GM12878 (cell line): ENCODE data around the gene PRKN.

Experiments
- EGR1 ChIP-seq, 2 experiments: IDR thresholded peaks; 1 replicate in 1 of 2; 2 replicates in 1 of 2; pipeline ENCODE4 v1.6.1; 2011 to 2012; ENCODE audit warnings: low read depth in 2 of 2, low read length in 2 of 2, borderline replicate concordance in 1 of 2, mild to moderate bottlenecking in 1 of 2, moderate library complexity in 1 of 2
- FOS ChIP-seq: IDR thresholded peaks from 3 replicates; pipeline ENCODE4 v1.6.1; 2011; ENCODE audit warnings: borderline replicate concordance; ENCODE audit not compliant: insufficient read length; ENCODE audit errors: extremely low read depth
- NR2C2 ChIP-seq: IDR thresholded peaks from 2 replicates; pipeline ENCODE4 v1.6.1; 2011; ENCODE audit warnings: borderline replicate concordance, low read depth; ENCODE audit not compliant: control insufficient read depth, insufficient read length
- PAX8 ChIP-seq: fragments of 450-650 bp; IDR thresholded peaks from 2 replicates; pipeline ENCODE4 v1.6.1; 2017; ENCODE audit warnings: mild to moderate bottlenecking, moderate library complexity
- POLR2A ChIP-seq: IDR thresholded peaks from 2 replicates; pipeline ENCODE4 v1.6.1; 2011; ENCODE audit warnings: low read depth, mild to moderate bottlenecking, low read length
- POLR2AphosphoS5 ChIP-seq: IDR thresholded peaks from 2 replicates; pipeline ENCODE4 v1.6.1; 2011; ENCODE audit warnings: mild to moderate bottlenecking, low read length, inconsistent platforms
- ZNF207 ChIP-seq: fragments of 450-650 bp; IDR thresholded peaks from 2 replicates; pipeline ENCODE4 v1.6.1; 2014; ENCODE audit warnings: antibody characterized with exemption, mild to moderate bottlenecking, borderline replicate concordance
- ZNF274 ChIP-seq: IDR thresholded peaks from one replicate; pipeline ENCODE4 v1.8.0; 2011; ENCODE audit not compliant: insufficient read length, insufficient read depth
- TF ChIP-seq, protein P1 (sequence below): IDR thresholded peaks from 2 replicates; pipeline ENCODE4 v1.6.1; 2011; ENCODE audit warnings: low read depth, mild to moderate bottlenecking, low read length, moderate library complexity, borderline replicate concordance; ENCODE audit errors: extremely low read depth
- TF ChIP-seq, protein P2 (sequence below): fragments of 450-650 bp; IDR thresholded peaks from 2 replicates; pipeline ENCODE4 v1.6.1; 2017; ENCODE audit warnings: mild to moderate bottlenecking, low read depth, inconsistent platforms; ENCODE audit not compliant: poor library complexity, severe bottlenecking
- TF ChIP-seq, protein P3 (sequence below): IDR thresholded peaks from 2 replicates; pipeline ENCODE4 v1.6.1; 2012; ENCODE audit warnings: low read depth, low read length, improper control_type of control experiment
- TF ChIP-seq, protein P4 (sequence below): fragments of 450-650 bp; formaldehyde crosslinking; IDR thresholded peaks from 2 replicates; pipeline ENCODE4 v1.4.0; 2020; ENCODE audit warnings: mild to moderate bottlenecking, moderate library complexity
- TF ChIP-seq, protein P5 (sequence below), 3 experiments: IDR thresholded peaks in 2 of 3; conservative IDR thresholded peaks in 1 of 3; 2 replicates each; pipeline ENCODE4 v1.5.1; 2011; ENCODE audit warnings: low read depth in 3 of 3, low read length in 3 of 3, mild to moderate bottlenecking in 3 of 3, control low read depth in 2 of 3, moderate library complexity in 2 of 3, inconsistent platforms in 1 of 3, mixed read lengths in 1 of 3; ENCODE audit not compliant: control insufficient read depth in 2 of 3, insufficient read depth in 1 of 3; ENCODE audit errors: extremely low read depth in 1 of 3

DNA sequence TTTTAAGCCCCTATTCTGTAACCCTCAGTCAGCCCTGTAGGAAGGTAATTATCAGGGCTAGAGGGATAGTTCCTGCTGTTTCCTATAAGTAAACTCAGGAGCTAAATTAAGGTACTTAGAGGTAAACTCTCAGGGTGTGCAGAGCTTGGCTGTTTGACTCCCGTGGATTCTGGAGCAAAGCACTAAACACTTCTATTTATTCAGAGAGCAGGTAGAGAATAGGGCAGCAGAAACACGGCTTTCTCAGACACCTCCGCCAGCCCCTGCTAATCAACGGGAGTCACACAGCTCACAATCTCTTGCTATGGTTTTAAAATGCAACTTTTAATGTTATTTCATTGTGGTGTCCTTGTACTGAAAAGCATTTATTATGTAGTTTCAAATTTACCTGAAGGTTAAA, 21.8 kb downstream of the PRKN start:
- TF ChIP-seq FOS = no peak
- TF ChIP-seq, protein P1, sequence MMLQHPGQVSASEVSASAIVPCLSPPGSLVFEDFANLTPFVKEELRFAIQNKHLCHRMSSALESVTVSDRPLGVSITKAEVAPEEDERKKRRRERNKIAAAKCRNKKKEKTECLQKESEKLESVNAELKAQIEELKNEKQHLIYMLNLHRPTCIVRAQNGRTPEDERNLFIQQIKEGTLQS = no peak
- TF ChIP-seq ZNF207 = no peak
- TF ChIP-seq NR2C2 = no peak
- TF ChIP-seq POLR2A = no peak
- TF ChIP-seq POLR2AphosphoS5 = no peak
- TF ChIP-seq, protein P2, sequence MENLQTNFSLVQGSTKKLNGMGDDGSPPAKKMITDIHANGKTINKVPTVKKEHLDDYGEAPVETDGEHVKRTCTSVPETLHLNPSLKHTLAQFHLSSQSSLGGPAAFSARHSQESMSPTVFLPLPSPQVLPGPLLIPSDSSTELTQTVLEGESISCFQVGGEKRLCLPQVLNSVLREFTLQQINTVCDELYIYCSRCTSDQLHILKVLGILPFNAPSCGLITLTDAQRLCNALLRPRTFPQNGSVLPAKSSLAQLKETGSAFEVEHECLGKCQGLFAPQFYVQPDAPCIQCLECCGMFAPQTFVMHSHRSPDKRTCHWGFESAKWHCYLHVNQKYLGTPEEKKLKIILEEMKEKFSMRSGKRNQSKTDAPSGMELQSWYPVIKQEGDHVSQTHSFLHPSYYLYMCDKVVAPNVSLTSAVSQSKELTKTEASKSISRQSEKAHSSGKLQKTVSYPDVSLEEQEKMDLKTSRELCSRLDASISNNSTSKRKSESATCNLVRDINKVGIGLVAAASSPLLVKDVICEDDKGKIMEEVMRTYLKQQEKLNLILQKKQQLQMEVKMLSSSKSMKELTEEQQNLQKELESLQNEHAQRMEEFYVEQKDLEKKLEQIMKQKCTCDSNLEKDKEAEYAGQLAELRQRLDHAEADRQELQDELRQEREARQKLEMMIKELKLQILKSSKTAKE = no peak
- TF ChIP-seq, protein P3, sequence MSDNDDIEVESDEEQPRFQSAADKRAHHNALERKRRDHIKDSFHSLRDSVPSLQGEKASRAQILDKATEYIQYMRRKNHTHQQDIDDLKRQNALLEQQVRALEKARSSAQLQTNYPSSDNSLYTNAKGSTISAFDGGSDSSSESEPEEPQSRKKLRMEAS = no peak
- TF ChIP-seq ZNF274 = no peak
- TF ChIP-seq, protein P4, sequence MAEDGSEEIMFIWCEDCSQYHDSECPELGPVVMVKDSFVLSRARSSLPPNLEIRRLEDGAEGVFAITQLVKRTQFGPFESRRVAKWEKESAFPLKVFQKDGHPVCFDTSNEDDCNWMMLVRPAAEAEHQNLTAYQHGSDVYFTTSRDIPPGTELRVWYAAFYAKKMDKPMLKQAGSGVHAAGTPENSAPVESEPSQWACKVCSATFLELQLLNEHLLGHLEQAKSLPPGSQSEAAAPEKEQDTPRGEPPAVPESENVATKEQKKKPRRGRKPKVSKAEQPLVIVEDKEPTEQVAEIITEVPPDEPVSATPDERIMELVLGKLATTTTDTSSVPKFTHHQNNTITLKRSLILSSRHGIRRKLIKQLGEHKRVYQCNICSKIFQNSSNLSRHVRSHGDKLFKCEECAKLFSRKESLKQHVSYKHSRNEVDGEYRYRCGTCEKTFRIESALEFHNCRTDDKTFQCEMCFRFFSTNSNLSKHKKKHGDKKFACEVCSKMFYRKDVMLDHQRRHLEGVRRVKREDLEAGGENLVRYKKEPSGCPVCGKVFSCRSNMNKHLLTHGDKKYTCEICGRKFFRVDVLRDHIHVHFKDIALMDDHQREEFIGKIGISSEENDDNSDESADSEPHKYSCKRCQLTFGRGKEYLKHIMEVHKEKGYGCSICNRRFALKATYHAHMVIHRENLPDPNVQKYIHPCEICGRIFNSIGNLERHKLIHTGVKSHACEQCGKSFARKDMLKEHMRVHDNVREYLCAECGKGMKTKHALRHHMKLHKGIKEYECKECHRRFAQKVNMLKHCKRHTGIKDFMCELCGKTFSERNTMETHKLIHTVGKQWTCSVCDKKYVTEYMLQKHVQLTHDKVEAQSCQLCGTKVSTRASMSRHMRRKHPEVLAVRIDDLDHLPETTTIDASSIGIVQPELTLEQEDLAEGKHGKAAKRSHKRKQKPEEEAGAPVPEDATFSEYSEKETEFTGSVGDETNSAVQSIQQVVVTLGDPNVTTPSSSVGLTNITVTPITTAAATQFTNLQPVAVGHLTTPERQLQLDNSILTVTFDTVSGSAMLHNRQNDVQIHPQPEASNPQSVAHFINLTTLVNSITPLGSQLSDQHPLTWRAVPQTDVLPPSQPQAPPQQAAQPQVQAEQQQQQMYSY (CRISPR knock-in tag) = no peak
- no peak for TF ChIP-seq EGR1 (IDR thresholded peaks at IDR 0.05; ENCODE audit: borderline replicate concordance in 1 of 2, low read depth in 2 of 2, low read length in 2 of 2)
- no peak for TF ChIP-seq PAX8
- TF ChIP-seq, protein P5, sequence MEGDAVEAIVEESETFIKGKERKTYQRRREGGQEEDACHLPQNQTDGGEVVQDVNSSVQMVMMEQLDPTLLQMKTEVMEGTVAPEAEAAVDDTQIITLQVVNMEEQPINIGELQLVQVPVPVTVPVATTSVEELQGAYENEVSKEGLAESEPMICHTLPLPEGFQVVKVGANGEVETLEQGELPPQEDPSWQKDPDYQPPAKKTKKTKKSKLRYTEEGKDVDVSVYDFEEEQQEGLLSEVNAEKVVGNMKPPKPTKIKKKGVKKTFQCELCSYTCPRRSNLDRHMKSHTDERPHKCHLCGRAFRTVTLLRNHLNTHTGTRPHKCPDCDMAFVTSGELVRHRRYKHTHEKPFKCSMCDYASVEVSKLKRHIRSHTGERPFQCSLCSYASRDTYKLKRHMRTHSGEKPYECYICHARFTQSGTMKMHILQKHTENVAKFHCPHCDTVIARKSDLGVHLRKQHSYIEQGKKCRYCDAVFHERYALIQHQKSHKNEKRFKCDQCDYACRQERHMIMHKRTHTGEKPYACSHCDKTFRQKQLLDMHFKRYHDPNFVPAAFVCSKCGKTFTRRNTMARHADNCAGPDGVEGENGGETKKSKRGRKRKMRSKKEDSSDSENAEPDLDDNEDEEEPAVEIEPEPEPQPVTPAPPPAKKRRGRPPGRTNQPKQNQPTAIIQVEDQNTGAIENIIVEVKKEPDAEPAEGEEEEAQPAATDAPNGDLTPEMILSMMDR (IDR thresholded peaks at IDR 0.05 in 2 of 3, conservative IDR thresholded peaks at IDR 0.05 in 1 of 3; ENCODE audit: control insufficient read depth in 2 of 3, extremely low read depth in 1 of 3, insufficient read depth in 1 of 3, low read depth in 3 of 3, low read length in 3 of 3) = no peak
